Heart left ventricle (tissue), 13 donors: ENCODE data around the gene PTPRN2.

Experiments
- CTCF ChIP-seq, 12 donors: fragments of 200-600 bp; sonication (generic) in 4 of 12; IDR thresholded peaks; one replicate each; pipeline versions ENCODE4 v1.5.0 to v1.8.0; 2018 to 2022; ENCODE audit warnings: antibody characterized with exemption in 12 of 12, mild to moderate bottlenecking in 5 of 12
- POLR2A ChIP-seq, 2 donors: fragments of 450-650 bp; IDR thresholded peaks; one replicate each; pipeline ENCODE4 v1.6.1; 2017; ENCODE audit warnings: antibody characterized with exemption in 2 of 2, mild to moderate bottlenecking in 2 of 2, moderate library complexity in 2 of 2
- donor health status: ischemic (EF 13 %, LVEDD 7.1; RV severe dilation, severe dysfunction).
- donor health status: DM: no; HTN: yes; CAD: no.
- donor health status: DM: no; HTN: no; CAD: no.
- donor health status: ischemic (EF 25% LVEDD 6.9; RV normal size, moderate dysfunction).
- donor health status: ischemic (EF 25% LVEDD 5.7; RV mildly dilated, moderate dysfunction).
- donor health status: ischemic (EF 35%, LVEDD 5.7; RV mildly dilated, moderate dysfunction).
- donor health status: nonischemic (EF 11% LVEDD 7.7; RV severe dilation, severe dysfunction).
- donor health status: DM: yes; HTN: yes; CAD: no.
- donor health status: PGD.
- donor health status: ischemic (EF 29% LVEDD 5.4; RV normal size, mild dysfunction).
- donor health status: nonischemic (EF 23%, LVEDD 6.1; RV moderate dilation, normal function).

GRCh38 chr7:158445421-158446175 lies 142.0 kb downstream of the PTPRN2 start:
- TF ChIP-seq CTCF (IDR thresholded peaks at IDR 0.05) (no peak), POLR2A (IDR thresholded peaks at IDR 0.05) (no peak)
